HG02884 (cell line): ENCODE results near the gene NPNT.
"Not testable (repeated sequence)": the region's sequence is repeated elsewhere in the genome, so short reads cannot be mapped to it uniquely, and the experiment has no call there.

Experiments used
- ATAC-seq: cut with Tn5 transposase; IDR thresholded peaks from one replicate; pipeline ENCODE4 v1.9.1; 2021; ENCODE audit warnings: mild to moderate bottlenecking, moderate library complexity; ENCODE audit not compliant: unreplicated experiment

Gene NPNT, protein sequence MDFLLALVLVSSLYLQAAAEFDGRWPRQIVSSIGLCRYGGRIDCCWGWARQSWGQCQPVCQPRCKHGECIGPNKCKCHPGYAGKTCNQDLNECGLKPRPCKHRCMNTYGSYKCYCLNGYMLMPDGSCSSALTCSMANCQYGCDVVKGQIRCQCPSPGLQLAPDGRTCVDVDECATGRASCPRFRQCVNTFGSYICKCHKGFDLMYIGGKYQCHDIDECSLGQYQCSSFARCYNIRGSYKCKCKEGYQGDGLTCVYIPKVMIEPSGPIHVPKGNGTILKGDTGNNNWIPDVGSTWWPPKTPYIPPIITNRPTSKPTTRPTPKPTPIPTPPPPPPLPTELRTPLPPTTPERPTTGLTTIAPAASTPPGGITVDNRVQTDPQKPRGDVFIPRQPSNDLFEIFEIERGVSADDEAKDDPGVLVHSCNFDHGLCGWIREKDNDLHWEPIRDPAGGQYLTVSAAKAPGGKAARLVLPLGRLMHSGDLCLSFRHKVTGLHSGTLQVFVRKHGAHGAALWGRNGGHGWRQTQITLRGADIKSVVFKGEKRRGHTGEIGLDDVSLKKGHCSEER

DNA sequence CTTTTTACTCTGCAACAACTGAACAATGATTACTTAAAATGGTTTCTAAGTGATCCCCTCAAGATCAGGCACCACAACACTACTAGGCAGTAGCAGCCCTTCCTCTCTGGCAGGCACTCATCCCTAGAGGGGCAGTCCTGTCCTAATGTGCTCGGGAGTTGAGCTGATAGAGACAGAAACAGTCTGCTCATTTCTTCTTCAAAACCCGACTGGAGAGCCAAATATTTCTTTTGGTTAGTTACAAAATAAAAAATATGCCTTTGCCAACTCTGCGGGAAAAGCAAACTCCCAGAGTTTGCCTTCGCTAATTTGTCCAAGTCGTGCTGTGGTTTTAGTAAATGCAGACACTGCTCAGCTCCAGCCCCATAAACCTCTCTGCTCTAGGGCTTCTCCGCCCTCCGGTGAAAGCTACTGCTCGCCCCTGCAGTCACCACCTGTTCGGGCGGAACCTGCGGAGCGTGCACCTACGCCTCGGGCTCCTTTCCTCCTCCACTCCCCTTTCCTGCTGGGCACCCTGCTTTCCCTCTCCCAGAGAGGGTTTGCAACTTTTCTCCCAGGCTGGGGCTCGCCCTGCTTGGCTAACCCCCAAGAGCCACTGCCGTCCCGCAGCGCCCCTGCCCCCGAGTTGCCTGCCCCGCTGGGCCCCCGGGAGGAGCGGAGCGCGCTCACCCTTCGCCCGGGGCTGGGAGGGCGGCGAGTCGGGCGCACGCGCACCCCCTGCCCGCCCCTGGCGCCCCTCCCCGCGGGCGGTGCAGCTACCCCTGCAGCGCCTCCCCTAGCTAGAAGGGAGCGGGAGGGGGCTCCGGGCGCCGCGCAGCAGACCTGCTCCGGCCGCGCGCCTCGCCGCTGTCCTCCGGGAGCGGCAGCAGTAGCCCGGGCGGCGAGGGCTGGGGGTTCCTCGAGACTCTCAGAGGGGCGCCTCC, at the start of gene NPNT:
TSS of gene NPNT (plus strand) at position 812 of the 923 bp plus-strand sequence. CDS start 182 bp downstream, outside the sequence.
- ATAC-seq: peak; percentile 18

DNA sequence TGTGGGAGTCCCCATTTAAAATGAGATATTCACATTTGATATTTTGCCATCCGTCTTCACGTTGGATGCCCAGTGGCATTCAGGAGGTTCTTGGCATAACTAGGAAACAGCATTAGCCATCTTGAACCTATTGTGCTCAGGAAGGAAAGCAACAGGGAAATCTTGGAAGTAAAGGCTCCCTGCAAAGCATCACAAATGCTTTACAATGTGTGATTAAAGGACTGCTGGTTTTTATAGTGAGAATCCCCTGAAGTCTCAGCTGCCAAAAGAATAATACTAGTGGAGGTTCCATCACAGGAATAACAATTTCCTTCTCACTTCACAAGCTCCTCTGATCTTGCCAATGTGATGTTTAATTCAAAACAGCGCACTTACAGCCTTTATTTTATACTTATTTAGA, 49.7 kb upstream of the NPNT start:
- no peak for ATAC-seq

GRCh38 chr4:105848359-105848758, 46.9 kb upstream of the NPNT start:
- not testable (repeated sequence) for ATAC-seq

DNA sequence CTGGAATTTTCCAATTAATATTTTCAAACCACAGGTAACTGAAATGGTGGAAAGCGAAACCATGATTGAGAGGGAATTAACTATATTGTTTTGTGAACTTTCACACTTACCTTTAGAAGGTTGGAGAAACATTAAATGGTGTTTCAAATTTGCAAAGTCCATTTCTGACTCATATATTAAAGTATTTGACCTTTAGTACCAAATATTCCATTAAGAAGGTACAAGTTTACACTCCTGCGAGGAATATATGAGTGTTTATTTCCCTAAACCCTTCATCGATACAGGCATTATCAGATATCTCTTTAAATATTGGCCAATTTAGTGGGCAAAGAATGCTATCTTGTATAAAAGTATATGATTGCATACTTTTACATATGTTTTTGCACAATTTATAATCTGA, 44.1 kb upstream of the NPNT start:
- ATAC-seq: no peak

DNA sequence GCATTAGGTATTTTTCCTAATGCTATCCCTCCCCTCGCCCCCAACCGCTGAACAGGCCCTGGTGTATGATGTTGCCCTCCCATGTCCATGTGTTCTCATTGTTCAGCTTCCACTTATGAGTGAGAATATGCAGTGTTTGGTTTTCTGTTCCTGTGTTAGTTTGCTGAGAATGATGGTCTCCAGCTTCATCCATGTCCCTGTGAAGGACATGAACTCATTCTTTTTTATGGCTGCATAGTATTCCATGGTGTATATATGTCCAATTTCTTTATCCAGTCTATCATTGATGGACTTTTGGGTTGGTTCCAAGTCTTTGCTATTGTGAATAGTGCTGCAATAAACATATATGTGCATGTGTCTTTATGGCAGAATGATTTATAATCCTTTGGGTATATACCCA, 43.0 kb upstream of the NPNT start:
- ATAC-seq: not testable (repeated sequence)

DNA sequence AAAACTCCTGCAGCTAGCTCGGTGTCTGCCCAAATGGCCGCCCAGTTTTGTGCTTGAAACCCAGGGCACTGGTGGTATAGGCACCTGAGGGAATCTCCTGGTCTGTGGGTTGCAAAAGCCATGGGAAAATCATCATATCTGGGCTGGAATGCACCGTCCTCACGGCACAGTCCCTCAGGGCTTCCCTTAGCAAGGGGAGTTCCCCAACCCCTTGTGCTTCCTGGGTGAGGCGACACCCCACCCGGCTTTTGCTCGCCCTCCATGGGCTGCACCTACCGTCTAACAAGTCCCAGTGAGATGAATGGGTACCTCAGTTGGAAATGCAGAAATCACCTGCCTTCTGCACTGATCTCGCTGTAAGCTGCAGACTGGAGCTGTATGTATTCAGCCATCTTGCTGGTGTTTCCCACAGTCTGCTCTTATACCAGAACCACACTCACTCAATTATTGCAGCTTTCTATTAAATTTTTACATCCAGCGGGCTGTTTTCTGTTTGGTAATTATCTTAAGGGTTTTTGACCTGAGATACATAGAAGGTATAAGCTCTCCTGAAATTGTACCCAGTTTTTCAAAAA, 36.7 kb upstream of the NPNT start:
- no peak for ATAC-seq

DNA sequence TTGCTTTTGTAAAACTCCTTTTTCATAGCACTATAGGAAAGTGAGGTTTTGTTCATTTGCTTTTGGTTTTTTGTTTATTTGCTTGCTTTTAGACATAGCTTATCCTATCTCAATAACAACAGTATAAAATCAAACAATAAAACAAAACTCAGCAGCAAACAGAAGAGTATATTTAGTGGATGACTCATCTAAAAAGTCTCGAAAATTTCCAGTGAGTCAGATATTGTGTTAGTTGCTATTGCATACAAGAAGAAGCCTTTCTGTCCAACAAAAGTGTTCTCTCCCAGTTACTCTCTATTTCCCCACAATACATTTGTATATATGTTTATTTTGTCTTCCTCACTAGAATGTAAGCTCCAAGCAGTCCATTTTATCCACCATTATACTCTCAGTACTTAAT, 36.0 kb upstream of the NPNT start:
- no peak for ATAC-seq

- no peak for ATAC-seq
Observed at GRCh38 chr4:105870963-105871362, 24.3 kb upstream of the NPNT start.

GRCh38 chr4:105871997-105872396, 23.3 kb upstream of the NPNT start:
- no peak for ATAC-seq

DNA sequence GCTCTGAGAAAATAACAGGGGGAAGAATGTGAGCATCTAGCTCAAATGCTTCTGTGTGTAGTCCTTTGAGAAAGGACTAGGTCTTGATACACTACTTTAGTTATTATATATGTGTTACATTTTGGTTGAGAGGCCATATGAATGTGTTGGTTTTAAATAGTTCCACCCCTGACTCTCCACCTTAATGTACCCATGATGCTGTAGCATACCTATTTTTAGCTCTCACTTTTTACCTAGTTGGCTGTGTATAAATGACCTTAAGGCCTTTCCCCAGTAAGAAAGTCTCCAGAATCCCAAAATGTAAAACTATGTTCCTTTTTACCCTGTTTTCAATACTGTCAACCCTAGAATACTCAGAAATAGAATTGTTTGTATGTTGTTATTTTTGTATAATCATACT, 20.0 kb upstream of the NPNT start:
- ATAC-seq: no peak

DNA sequence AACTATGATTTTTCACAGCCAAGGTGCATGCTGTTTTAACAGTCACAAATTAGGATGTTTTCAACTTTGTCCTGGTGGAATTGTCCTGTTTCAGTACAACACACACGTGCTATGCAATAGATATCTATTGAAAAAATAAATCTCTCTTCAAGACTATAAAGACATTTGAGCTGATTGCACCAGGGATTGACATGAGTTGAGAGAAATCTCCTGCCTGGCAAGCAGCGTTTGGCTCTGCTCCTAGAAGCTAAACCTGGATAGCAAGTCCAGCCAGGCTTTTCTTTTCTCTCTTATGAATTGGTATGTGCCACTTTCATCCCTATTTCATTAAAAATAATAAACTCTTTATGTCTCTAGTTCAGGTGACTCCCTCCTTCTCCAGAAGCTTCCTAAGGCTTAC, 16.6 kb upstream of the NPNT start:
- no peak for ATAC-seq

DNA sequence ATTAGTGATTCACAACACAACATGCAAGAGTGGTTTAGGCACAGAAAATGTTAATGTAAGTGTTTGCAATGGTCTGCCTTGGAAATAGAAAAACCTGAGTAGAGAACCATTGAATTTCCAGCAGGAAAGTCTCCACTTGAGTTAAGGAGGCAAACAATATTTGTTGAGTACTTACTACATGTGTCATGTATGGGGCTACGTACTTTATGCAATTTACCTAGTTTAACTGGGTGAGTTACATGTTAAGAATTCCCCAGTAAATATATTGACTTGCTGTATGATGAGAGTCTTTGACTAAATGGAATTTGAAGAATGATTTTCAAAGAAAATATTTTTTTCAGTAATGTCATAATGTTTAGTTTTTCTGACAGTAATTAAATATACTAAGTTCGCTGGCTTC, 7.8 kb upstream of the NPNT start:
- ATAC-seq: no peak

- ATAC-seq: peak; percentile 50
Observed at GRCh38 chr4:105895583-105896460, 551 bp downstream of the NPNT start.

- ATAC-seq: peak; percentile 11
Observed at GRCh38 chr4:105896461-105896942, 1.2 kb downstream of the NPNT start.

- no peak for ATAC-seq
Observed at GRCh38 chr4:105896984-105897775, 1.9 kb downstream of the NPNT start.

DNA sequence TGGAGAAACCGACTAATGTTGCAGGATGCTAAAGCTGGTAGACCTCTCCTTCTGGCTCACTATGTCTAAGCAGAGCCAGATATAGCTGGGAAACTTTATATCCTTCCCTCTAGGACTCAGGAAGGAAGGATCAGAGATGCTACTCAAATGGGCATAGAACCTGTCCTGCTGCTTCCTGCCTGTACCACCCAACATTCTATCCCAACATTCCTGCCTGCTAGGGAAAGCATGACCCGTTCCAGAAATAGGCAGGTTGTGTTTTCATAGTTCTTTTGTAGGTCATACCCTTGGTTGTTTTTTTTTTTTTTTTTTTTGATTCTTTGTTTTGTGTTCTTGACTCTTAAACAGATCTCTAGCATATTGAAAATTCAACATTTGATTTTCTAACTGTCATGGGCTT, 5.3 kb downstream of the NPNT start:
- no peak for ATAC-seq

- no peak for ATAC-seq
Observed at GRCh38 chr4:105902550-105903262, 7.4 kb downstream of the NPNT start.

GRCh38 chr4:105909787-105910281, 14.6 kb downstream of the NPNT start:
- no peak for ATAC-seq
